Endodermal cell (in vitro differentiated cells): ENCODE results near the gene MYO5B. TPM values are rescaled to one million over a fixed set of nuclear protein-coding genes. Genes with fewer than 3 reads are reported as not detected.

ENCODE experiments used
- DNase-seq: peaks from one replicate; pipeline ENCODE4 v3.0.0-alpha.2; 2017
- H3K27ac ChIP-seq: 2 replicates; pipeline ENCODE4 v1.5.1; 2013; ENCODE audit warnings: mild to moderate bottlenecking, low read depth, low read length, moderate library complexity
- H3K27me3 ChIP-seq: 2 replicates; pipeline ENCODE4 v1.6.1; 2013; ENCODE audit warnings: mild to moderate bottlenecking, low read length, moderate library complexity; ENCODE audit not compliant: insufficient read depth, control insufficient read depth, poor library complexity, severe bottlenecking
- H3K36me3 ChIP-seq: 2 replicates; pipeline ENCODE4 v1.7.0; 2013; ENCODE audit warnings: mild to moderate bottlenecking, low read length, moderate library complexity; ENCODE audit not compliant: control insufficient read depth, insufficient read depth
- H3K4me1 ChIP-seq: one replicate; pipeline ENCODE4 v1.7.0; 2013; ENCODE audit warnings: low read length; ENCODE audit not compliant: control insufficient read depth, insufficient read depth
- H3K4me3 ChIP-seq: 2 replicates; pipeline ENCODE4 v1.5.1; 2013; ENCODE audit warnings: mild to moderate bottlenecking, low read length, moderate library complexity
- H3K9ac ChIP-seq: 2 replicates; pipeline ENCODE4 v1.6.1; 2013; ENCODE audit warnings: mild to moderate bottlenecking, low read length, moderate library complexity; ENCODE audit not compliant: poor library complexity, severe bottlenecking; ENCODE audit errors: extremely low read depth
- H3K9me3 ChIP-seq: 2 replicates; pipeline ENCODE4 v1.6.1; 2013; ENCODE audit warnings: mild to moderate bottlenecking, low read length, moderate library complexity; ENCODE audit not compliant: control insufficient read depth
- H3K27ac Mint-ChIP-seq: 2 replicates; pipeline ENCODE4 v1.8.0; 2020; ENCODE audit warnings: mixed read lengths
- H3K27me3 Mint-ChIP-seq: 2 replicates; pipeline ENCODE4 v1.8.0; 2021; ENCODE audit warnings: mild to moderate bottlenecking, mixed read lengths; ENCODE audit not compliant: insufficient read depth
- H3K36me3 Mint-ChIP-seq: 2 replicates; pipeline ENCODE4 v1.8.0; 2020; ENCODE audit warnings: low read depth, mixed read lengths
- H3K4me1 Mint-ChIP-seq: 2 replicates; pipeline ENCODE4 v1.8.0; 2020; ENCODE audit warnings: mixed read lengths
- H3K4me3 Mint-ChIP-seq: 2 replicates; pipeline ENCODE4 v1.8.0; 2020; ENCODE audit warnings: mild to moderate bottlenecking, moderate library complexity, mixed read lengths
- H3K9me3 Mint-ChIP-seq: 2 replicates; pipeline ENCODE4 v1.8.0; 2020; ENCODE audit warnings: mild to moderate bottlenecking, mixed read lengths
- CTCF ChIP-seq: fragments of 200-600 bp; sonication (generic); conservative IDR thresholded peaks from 2 replicates; pipeline ENCODE4 v1.5.0; 2021; ENCODE audit warnings: antibody characterized with exemption, mild to moderate bottlenecking
- whole genome bisulfite sequencing, 2 experiments: methylation state at CpG; one replicate each; pipeline versions ENCODE4 v1.1.5 to v1.1.7; 2013; ENCODE audit warnings: missing lambda C conversion rate in 2 of 2, mixed read lengths in 1 of 2; ENCODE audit not compliant: insufficient coverage in 1 of 2, insufficient read length in 1 of 2; 5-methylcytosine and 5-hydroxymethylcytosine counted together
- total RNA-seq, 2 donors: library from RNA; stranded (reverse); fragmentation: NEBNext Ultra II Directional in 1 of 2; extraction: Animal tissue kit (Norgen Biotek cat#: 25700) in 1 of 2; gene quantifications; 2 replicates in 1 of 2; 3 replicates in 1 of 2; pipeline ENCODE4 v1.2.1, GENCODE V29; 2021

MYO5B gene
- total RNA-seq, 2 donors from 2014 or later, result 12.2 to 16.8 TPM

- Mint-ChIP-seq H3K36me3 (no peaks in the 10 kb centered on the region), H3K4me3 (no peak overlapping the region), H3K4me1 (peaks cover 22% of the 10 kb centered on the region), H3K27me3 (peaks cover 2% of the 10 kb centered on the region), H3K27ac (no peak overlapping the region), H3K9me3 (no peaks in the 10 kb centered on the region)
- H3K4me3 ChIP-seq, result no peak overlapping the region
- H3K36me3 ChIP-seq, result no peaks in the 10 kb centered on the region
- H3K9ac ChIP-seq, result no peak overlapping the region
- no peaks in the 10 kb centered on the region for H3K9me3 ChIP-seq
- no peaks in the 10 kb centered on the region for H3K27me3 ChIP-seq
- H3K27ac ChIP-seq, result no peak overlapping the region
- DNase-seq, result peak; percentile 57
- 90 to 94% methylated on average over 4 to 9 of the region's 9 CpGs for WGBS, 2 experiments
- no peaks in the 10 kb centered on the region for H3K4me1 ChIP-seq
- TF ChIP-seq CTCF, result no peak
Measured at GRCh38 chr18:50135903-50136302, 59.0 kb downstream of the MYO5B start.

- no peak overlapping the region for H3K9ac ChIP-seq
- Mint-ChIP-seq H3K27ac (no peak overlapping the region), H3K9me3 (no peaks in the 10 kb centered on the region), H3K36me3 (no peaks in the 10 kb centered on the region), H3K4me1 (peaks cover 25% of the 10 kb centered on the region), H3K27me3 (no peaks in the 10 kb centered on the region), H3K4me3 (no peak overlapping the region)
- TF ChIP-seq CTCF, result no peak
- H3K27me3 ChIP-seq, result no peaks in the 10 kb centered on the region
- no peaks in the 10 kb centered on the region for H3K4me1 ChIP-seq
- peak; percentile 60 for DNase-seq
- H3K36me3 ChIP-seq, result no peaks in the 10 kb centered on the region
- no peak overlapping the region for H3K4me3 ChIP-seq
- H3K27ac ChIP-seq, result no peak overlapping the region
- no peaks in the 10 kb centered on the region for H3K9me3 ChIP-seq
- 87 to 88% methylated on average over 4 of the region's 4 CpGs for WGBS, 2 experiments
Measured at GRCh38 chr18:50133526-50133925, 61.4 kb downstream of the MYO5B start.

GRCh38 chr18:50131591-50131990, 63.4 kb downstream of the MYO5B start:
- DNase-seq, result no peak
- H3K4me1 Mint-ChIP-seq, result peaks cover 29% of the 10 kb centered on the region
- no peak overlapping the region for H3K4me3 Mint-ChIP-seq
- H3K9me3 Mint-ChIP-seq, result no peaks in the 10 kb centered on the region
- no peaks in the 10 kb centered on the region for H3K4me1 ChIP-seq
- H3K27ac ChIP-seq, result no peak overlapping the region
- no peak overlapping the region for H3K9ac ChIP-seq
- H3K27ac Mint-ChIP-seq, result no peak overlapping the region
- no peaks in the 10 kb centered on the region for H3K27me3 ChIP-seq
- H3K27me3 Mint-ChIP-seq, result no peaks in the 10 kb centered on the region
- no peaks in the 10 kb centered on the region for H3K36me3 ChIP-seq
- no peaks in the 10 kb centered on the region for H3K9me3 ChIP-seq
- no peak for TF ChIP-seq CTCF
- H3K36me3 Mint-ChIP-seq, result no peaks in the 10 kb centered on the region
- H3K4me3 ChIP-seq, result no peak overlapping the region
